ENCODE measurements around the gene PAH. TPM values are rescaled to one million over a fixed set of nuclear protein-coding genes. Genes with fewer than 3 reads are reported as not detected.
A peak's percentile ranks its signal among the peaks of the same experiment; 100 is the strongest.

The PAH gene
- total and polyA plus RNA-seq, 9 donors: 0.22 to 8.4 (median 2.4) TPM; not detected in 5

DNA sequence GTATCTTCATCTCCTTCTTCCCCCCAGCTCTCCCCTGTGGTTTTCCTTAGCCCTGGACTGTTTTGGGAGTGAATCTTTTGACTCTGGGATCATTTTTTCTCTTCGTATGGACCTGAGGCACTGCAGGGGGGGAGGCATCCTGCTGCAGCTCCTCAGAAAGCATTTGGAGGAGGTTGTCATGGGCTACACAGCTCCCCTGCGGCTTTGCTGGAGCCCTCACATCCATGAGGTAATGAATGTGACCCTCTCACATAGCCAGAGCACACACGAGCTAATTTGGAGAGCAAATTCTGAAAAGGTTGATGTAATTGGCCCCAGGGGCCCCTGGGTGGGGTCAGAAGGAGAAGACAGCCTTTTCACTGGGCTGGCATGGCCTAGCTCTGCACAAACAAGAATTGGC lies 110.9 kb downstream of the PAH start:
- no peaks in the 10 kb centered on the region for H3K9me3 ChIP-seq (replicated peaks; ENCODE audit: control insufficient read depth, low read depth, low read length)
- H3K36me3 ChIP-seq (ENCODE audit: control insufficient read depth, insufficient read depth, low read length): no peaks in the 10 kb centered on the region
- no peak overlapping the region for H3K4me3 ChIP-seq (ENCODE audit: low read length)
- no peak overlapping the region for H3K27ac ChIP-seq (ENCODE audit: low read length)
- no peaks in the 10 kb centered on the region for H3K4me1 ChIP-seq (ENCODE audit: control insufficient read depth, insufficient read depth, low read length)
- H3K27me3 ChIP-seq (ENCODE audit: control insufficient read depth, insufficient read depth, low read length): no peaks in the 10 kb centered on the region
- no CpG with 5 or more reads among the region's 3 CpGs for WGBS (ENCODE audit: insufficient coverage)
- DNase-seq: no peak

DNA sequence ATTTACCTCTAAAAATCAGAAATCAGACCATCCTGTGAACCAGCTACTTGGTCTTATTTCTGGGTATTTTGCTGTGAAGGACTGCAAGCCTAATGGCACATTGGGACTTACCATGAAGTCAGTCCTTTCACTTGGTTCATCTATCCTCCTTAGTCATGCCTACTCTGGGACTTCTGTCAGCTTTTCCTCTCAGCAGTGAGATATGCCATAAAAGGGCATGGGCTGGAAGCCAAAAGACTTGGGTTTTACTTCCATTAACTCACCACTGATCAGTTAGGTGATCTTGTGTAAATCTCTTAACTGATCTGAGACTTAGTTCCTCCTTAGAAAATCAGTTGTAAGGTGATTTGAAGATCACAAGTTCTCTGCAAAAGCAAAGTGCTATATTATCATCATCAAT lies 116.5 kb downstream of the PAH start:
- H3K4me3 ChIP-seq (ENCODE audit: low read length): no peak overlapping the region
- no peaks in the 10 kb centered on the region for H3K9me3 ChIP-seq (replicated peaks; ENCODE audit: control insufficient read depth, low read depth, low read length)
- H3K27me3 ChIP-seq (ENCODE audit: control insufficient read depth, insufficient read depth, low read length): no peaks in the 10 kb centered on the region
- H3K27ac ChIP-seq (ENCODE audit: low read length): no peak overlapping the region
- H3K4me1 ChIP-seq (ENCODE audit: control insufficient read depth, insufficient read depth, low read length): peaks cover 2% of the 10 kb centered on the region
- no peaks in the 10 kb centered on the region for H3K36me3 ChIP-seq (ENCODE audit: control insufficient read depth, insufficient read depth, low read length)
- no peak for DNase-seq

DNA sequence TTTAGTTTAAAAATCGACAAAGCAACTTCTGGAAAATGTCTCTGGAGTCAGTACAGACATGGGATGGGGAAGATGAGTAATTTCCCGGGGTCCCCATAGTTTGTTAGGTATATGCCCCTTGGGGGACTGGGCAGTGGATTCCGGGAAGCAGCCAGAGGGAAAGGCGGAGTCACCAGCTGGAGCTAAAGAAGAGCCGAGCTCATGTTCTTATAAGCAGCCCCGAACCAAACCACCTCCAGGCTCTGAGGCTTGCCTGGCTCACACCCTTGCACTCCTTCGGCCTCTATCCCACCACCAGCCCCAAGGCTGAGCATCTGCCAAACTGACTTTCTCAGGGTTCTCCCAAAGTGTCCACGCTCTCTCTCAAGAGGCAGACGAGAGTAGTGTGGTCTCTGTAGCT lies 117.8 kb downstream of the PAH start:
- H3K4me3 ChIP-seq (ENCODE audit: low read length): no peak overlapping the region
- peaks cover 2% of the 10 kb centered on the region for H3K4me1 ChIP-seq (ENCODE audit: control insufficient read depth, insufficient read depth, low read length)
- no peaks in the 10 kb centered on the region for H3K9me3 ChIP-seq (replicated peaks; ENCODE audit: control insufficient read depth, low read depth, low read length)
- no peaks in the 10 kb centered on the region for H3K27me3 ChIP-seq (ENCODE audit: control insufficient read depth, insufficient read depth, low read length)
- no peaks in the 10 kb centered on the region for H3K36me3 ChIP-seq (ENCODE audit: control insufficient read depth, insufficient read depth, low read length)
- peak; percentile 27 for DNase-seq
- 57% methylated on average over 2 of the region's 9 CpGs for WGBS (ENCODE audit: insufficient coverage)
- peak overlapping the region; percentile 9 for H3K27ac ChIP-seq (ENCODE audit: low read length)

DNA sequence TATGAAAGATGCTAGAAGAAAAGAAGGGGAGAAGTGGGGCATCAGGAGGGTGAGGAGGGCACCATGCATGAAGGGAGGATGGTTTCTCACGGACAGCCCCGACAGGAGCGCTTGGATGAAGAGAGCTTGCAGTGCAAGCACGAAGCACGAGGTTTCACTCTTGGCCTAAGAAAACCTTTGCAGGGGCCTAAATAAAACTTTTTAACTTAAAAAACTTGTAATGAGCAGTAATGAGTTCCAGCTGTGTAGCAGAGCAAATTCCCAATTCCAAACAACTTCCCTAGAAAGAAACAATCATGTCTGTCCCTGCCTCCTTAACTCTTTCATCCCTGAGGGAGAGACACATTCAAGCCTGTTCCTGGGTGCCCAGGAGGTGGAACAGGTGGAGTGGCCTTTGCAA lies 119.5 kb downstream of the PAH start:
- 14% methylated on average over 1 of the region's 5 CpGs for WGBS (ENCODE audit: insufficient coverage)
- Histone ChIP-seq H3K4me3 (ENCODE audit: low read length) (no peak overlapping the region), H3K9me3 (replicated peaks; ENCODE audit: control insufficient read depth, low read depth, low read length) (no peaks in the 10 kb centered on the region), H3K4me1 (ENCODE audit: control insufficient read depth, insufficient read depth, low read length) (peaks cover 2% of the 10 kb centered on the region), H3K27ac (ENCODE audit: low read length) (no peak overlapping the region), H3K36me3 (ENCODE audit: control insufficient read depth, insufficient read depth, low read length) (no peaks in the 10 kb centered on the region), H3K27me3 (ENCODE audit: control insufficient read depth, insufficient read depth, low read length) (no peaks in the 10 kb centered on the region)
- peak; percentile 87 for DNase-seq

DNA sequence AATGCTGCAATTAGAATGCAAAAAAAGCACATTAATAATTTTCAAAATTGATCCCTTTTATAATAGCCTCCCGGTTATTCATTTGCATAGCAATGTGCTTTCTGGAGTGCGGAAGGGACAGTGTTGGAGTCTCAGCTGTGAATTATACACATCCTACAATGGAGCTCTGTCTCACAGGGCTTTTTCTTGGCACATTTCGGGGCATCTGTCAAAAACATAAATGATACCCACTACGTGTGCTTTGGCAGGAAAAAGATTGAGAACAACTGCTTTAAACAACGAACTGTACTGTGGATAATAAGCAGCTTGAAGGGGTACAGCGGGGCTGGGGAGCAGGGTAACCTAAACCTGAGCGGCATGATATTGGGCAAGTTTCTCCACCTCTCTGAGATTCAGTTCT lies 123.1 kb downstream of the PAH start:
- H3K27ac ChIP-seq (ENCODE audit: low read length): no peak overlapping the region
- H3K36me3 ChIP-seq (ENCODE audit: control insufficient read depth, insufficient read depth, low read length): no peaks in the 10 kb centered on the region
- WGBS (ENCODE audit: insufficient coverage): no CpG with 5 or more reads among the region's 7 CpGs
- H3K4me3 ChIP-seq (ENCODE audit: low read length): no peak overlapping the region
- no peak for DNase-seq
- peaks cover 2% of the 10 kb centered on the region for H3K4me1 ChIP-seq (ENCODE audit: control insufficient read depth, insufficient read depth, low read length)
- no peaks in the 10 kb centered on the region for H3K27me3 ChIP-seq (ENCODE audit: control insufficient read depth, insufficient read depth, low read length)
- H3K9me3 ChIP-seq (replicated peaks; ENCODE audit: control insufficient read depth, low read depth, low read length): no peaks in the 10 kb centered on the region

Other genes starting within 250 kb of the PAH start
- gene ASCL1, start 40.4 kb upstream of the PAH start, total RNA-seq: 0.04 TPM
- gene ASCL1, start 40.4 kb upstream of the PAH start, polyA plus RNA-seq (ENCODE audit: insufficient read depth in 1 of 8, insufficient read length in 8 of 8, low replicate concordance in 1 of 8): under 1 TPM in 2 of 8 donors, not detected in 6; 0.07 to 0.28 TPM